Gastroesophageal sphincter (tissue), 3 donors: ENCODE measurements around the gene GATAD2A.

Source experiments
- EP300 ChIP-seq: sonication (generic); formaldehyde crosslinking; IDR thresholded peaks from one replicate; pipeline ENCODE4 v1.6.1; 2017; ENCODE audit warnings: antibody characterized with exemption, mild to moderate bottlenecking
- TF ChIP-seq, protein P1 (sequence below), 4 experiments: fragments of 200-600 bp in 2 of 4; fragments of 450-650 bp in 2 of 4; sonication (generic) in 1 of 4; IDR thresholded peaks; one replicate each; pipeline ENCODE4 v1.5.1; 2017 to 2019; ENCODE audit warnings: antibody characterized with exemption in 4 of 4, mild to moderate bottlenecking in 2 of 4, moderate library complexity in 2 of 4

DNA sequence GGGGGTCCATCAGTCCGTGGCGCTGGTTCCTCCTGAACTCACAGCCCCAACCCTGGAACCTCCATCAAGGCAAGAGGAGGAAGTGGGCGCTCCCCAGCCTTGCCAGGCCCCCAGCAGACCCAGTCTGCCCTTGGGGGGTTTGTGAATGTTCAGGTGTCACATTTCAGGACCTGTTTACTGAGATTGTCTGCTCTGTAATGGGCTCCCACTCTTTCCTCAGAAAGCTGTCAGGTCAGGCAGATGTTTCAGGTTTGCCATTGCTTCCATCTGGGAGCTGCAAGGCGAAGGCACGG lies 80.5 kb downstream of the GATAD2A start:
- TF ChIP-seq, protein P1, sequence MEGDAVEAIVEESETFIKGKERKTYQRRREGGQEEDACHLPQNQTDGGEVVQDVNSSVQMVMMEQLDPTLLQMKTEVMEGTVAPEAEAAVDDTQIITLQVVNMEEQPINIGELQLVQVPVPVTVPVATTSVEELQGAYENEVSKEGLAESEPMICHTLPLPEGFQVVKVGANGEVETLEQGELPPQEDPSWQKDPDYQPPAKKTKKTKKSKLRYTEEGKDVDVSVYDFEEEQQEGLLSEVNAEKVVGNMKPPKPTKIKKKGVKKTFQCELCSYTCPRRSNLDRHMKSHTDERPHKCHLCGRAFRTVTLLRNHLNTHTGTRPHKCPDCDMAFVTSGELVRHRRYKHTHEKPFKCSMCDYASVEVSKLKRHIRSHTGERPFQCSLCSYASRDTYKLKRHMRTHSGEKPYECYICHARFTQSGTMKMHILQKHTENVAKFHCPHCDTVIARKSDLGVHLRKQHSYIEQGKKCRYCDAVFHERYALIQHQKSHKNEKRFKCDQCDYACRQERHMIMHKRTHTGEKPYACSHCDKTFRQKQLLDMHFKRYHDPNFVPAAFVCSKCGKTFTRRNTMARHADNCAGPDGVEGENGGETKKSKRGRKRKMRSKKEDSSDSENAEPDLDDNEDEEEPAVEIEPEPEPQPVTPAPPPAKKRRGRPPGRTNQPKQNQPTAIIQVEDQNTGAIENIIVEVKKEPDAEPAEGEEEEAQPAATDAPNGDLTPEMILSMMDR (IDR thresholded peaks at IDR 0.05), result no peak
- no peak for TF ChIP-seq EP300
